OCI-LY7 (cell line): ENCODE measurements around the gene RAD51D. TPM values are rescaled to one million over a fixed set of nuclear protein-coding genes. Genes with fewer than 3 reads are reported as not detected.

Experiments
- BruUV-seq: library from RNA; stranded (reverse); fragments of 400-500 nt; replicated peaks from 2 replicates; lab custom pipeline; 2021; lab: Mats Ljungman, UMichigan
- CTCF ChIA-PET: fragments of 300-600 bp; sonication (Branson Sonifier 250); formaldehyde crosslinking; loops from one replicate; lab custom pipeline; 2022; ENCODE audit warnings: antibody characterized with exemption; ENCODE audit not compliant: unreplicated experiment; lab: Charles Lee
- POLR2A ChIA-PET: fragments of 300-600 bp; sonication (Branson Sonifier 250); formaldehyde crosslinking; loops from one replicate; lab custom pipeline; 2022; ENCODE audit warnings: antibody characterized with exemption; lab: Charles Lee
- DNase-seq: peaks from one replicate; pipeline ENCODE4 v3.0.0-alpha.2; 2015; ENCODE audit warnings: low spot score
- H2AFZ ChIP-seq: fragments of 200-600 bp; sonication (generic), shearing (Covaris generic); 2 replicates; pipeline ENCODE4 v1.6.1; 2014; ENCODE audit warnings: mild to moderate bottlenecking, antibody characterized with exemption, low read length, moderate library complexity
- H3K27ac ChIP-seq: fragments of 200-600 bp; sonication (generic); 2 replicates; pipeline ENCODE4 v1.5.1; 2014; ENCODE audit warnings: mixed run types, low read depth, mild to moderate bottlenecking, moderate library complexity, low read length, inconsistent platforms; ENCODE audit not compliant: poor library complexity, severe bottlenecking
- H3K36me3 ChIP-seq: fragments of 200-600 bp; sonication (generic); 2 replicates; pipeline ENCODE4 v1.6.1; 2014; ENCODE audit warnings: mild to moderate bottlenecking, antibody characterized with exemption, low read length, moderate library complexity, mixed read lengths; ENCODE audit not compliant: insufficient read depth
- H3K4me1 ChIP-seq: fragments of 200-600 bp; sonication (generic); 2 replicates; pipeline ENCODE4 v1.5.1; 2014; ENCODE audit warnings: mild to moderate bottlenecking, low read length; ENCODE audit not compliant: insufficient read depth, poor library complexity, severe bottlenecking
- H3K4me2 ChIP-seq: fragments of 200-600 bp; sonication (generic); 2 replicates; pipeline ENCODE4 v1.6.1; 2014; ENCODE audit warnings: mild to moderate bottlenecking, low read length
- H3K4me3 ChIP-seq: fragments of 200-600 bp; sonication (generic); 2 replicates; pipeline ENCODE4 v1.5.1; 2014; ENCODE audit warnings: mild to moderate bottlenecking, low read depth, low read length; ENCODE audit not compliant: poor library complexity, severe bottlenecking
- H3K79me2 ChIP-seq: fragments of 200-600 bp; sonication (generic); 2 replicates; pipeline ENCODE4 v1.6.1; 2016; ENCODE audit warnings: low read depth, mild to moderate bottlenecking, low read length, moderate library complexity, mixed read lengths; ENCODE audit not compliant: insufficient read depth
- H3K9me2 ChIP-seq: fragments of 200-600 bp; sonication (generic); 2 replicates; pipeline ENCODE4 v1.6.1; 2016; ENCODE audit warnings: mild to moderate bottlenecking, low read length, mixed read lengths; ENCODE audit not compliant: insufficient read depth
- H3K9me3 ChIP-seq: fragments of 200-600 bp; sonication (generic); 2 replicates; pipeline ENCODE4 v1.6.1; 2014; ENCODE audit warnings: mild to moderate bottlenecking, mixed run types, low read length, mixed read lengths
- H4K20me1 ChIP-seq: fragments of 200-600 bp; sonication (generic); 2 replicates; pipeline ENCODE4 v1.6.1; 2014; ENCODE audit warnings: mild to moderate bottlenecking, antibody characterized with exemption, low read length, moderate library complexity, mixed read lengths; ENCODE audit not compliant: insufficient read depth
- CTCF ChIP-seq: fragments of 200-600 bp; sonication (generic); conservative IDR thresholded peaks from 2 replicates; pipeline ENCODE4 v1.5.1; 2014; ENCODE audit warnings: mild to moderate bottlenecking, antibody characterized with exemption, low read length, moderate library complexity, mixed read lengths
- EZH2phosphoT487 ChIP-seq: fragments of 200-600 bp; sonication (generic); IDR thresholded peaks from 2 replicates; pipeline ENCODE4 v1.6.1; 2018; ENCODE audit warnings: low read depth, borderline replicate concordance, mild to moderate bottlenecking, mixed run types, antibody characterized with exemption, low read length, moderate library complexity, mixed read lengths
- intact Hi-C: fragments of 100-400 bp; cut with micrococcal nuclease; formaldehyde crosslinking; loops from one replicate; pipeline ENCODE4 v1.10.0; 2022; ENCODE audit not compliant: unreplicated experiment
- total RNA-seq, 2 experiments: library from RNA; depleted of rRNA in 1 of 2; stranded (reverse); fragments of >200 nt in 1 of 2; shearing (Covaris generic) in 1 of 2; gene quantifications; 2 replicates each; pipeline ENCODE4 v1.2.3, GENCODE V29; 2014 to 2022

Gene RAD51D
- total RNA-seq, 2 experiments from 2014 or later = 22.4 to 40.6 TPM

GRCh38 chr17:35149941-35150340 is 30.3 kb upstream of the RAD51D start:
- H3K9me2 ChIP-seq = no peaks in the 10 kb centered on the region
- no peak for TF ChIP-seq EZH2phosphoT487
- H3K4me1 ChIP-seq = no peaks in the 10 kb centered on the region
- CTCF ChIA-PET = no interaction called here
- BruUV-seq = no TSS peak
- no peaks in the 10 kb centered on the region for H3K9me3 ChIP-seq
- no peak overlapping the region for H3K27ac ChIP-seq
- no peaks in the 10 kb centered on the region for H3K36me3 ChIP-seq
- H2AFZ ChIP-seq = no peak overlapping the region
- POLR2A ChIA-PET = no interaction called here
- H3K79me2 ChIP-seq = no peaks in the 10 kb centered on the region
- H3K4me2 ChIP-seq = no peak overlapping the region
- no peak overlapping the region for H3K4me3 ChIP-seq
- DNase-seq = no peak
- intact Hi-C loops = no loop called here
- no peaks in the 10 kb centered on the region for H4K20me1 ChIP-seq

- no peak overlapping the region for H3K4me2 ChIP-seq
- no peaks in the 10 kb centered on the region for H3K4me1 ChIP-seq
- no peaks in the 10 kb centered on the region for H3K36me3 ChIP-seq
- CTCF ChIA-PET = no interaction called here
- no peak overlapping the region for H3K4me3 ChIP-seq
- no peak for DNase-seq
- H3K27ac ChIP-seq = no peak overlapping the region
- H2AFZ ChIP-seq = no peak overlapping the region
- no peak for TF ChIP-seq EZH2phosphoT487
- TF ChIP-seq CTCF = no peak
- no peaks in the 10 kb centered on the region for H4K20me1 ChIP-seq
- BruUV-seq = no TSS peak
- intact Hi-C loops = no loop called here
- H3K9me2 ChIP-seq = no peaks in the 10 kb centered on the region
- no peaks in the 10 kb centered on the region for H3K79me2 ChIP-seq
- H3K9me3 ChIP-seq = no peaks in the 10 kb centered on the region
- POLR2A ChIA-PET = no interaction called here
Measured at GRCh38 chr17:35148144-35148543, 28.5 kb upstream of the RAD51D start.

GRCh38 chr17:35147375-35147905 is 27.8 kb upstream of the RAD51D start, which contains the start of gene UNC45B:
UNC45B (plus strand) TSS chr17:35147817; CDS start chr17:35148264, 447 bp downstream.
- no peak within 1 kb of the TSS for H3K27ac ChIP-seq
- H4K20me1 ChIP-seq = no peaks in the 10 kb centered on the region
- DNase-seq = no peak
- no peak within 1 kb of the TSS for H3K4me2 ChIP-seq
- no peaks in the 10 kb centered on the region for H3K9me2 ChIP-seq
- POLR2A ChIA-PET = interaction anchor here (0.5 kb wide), 1 partner anchor 786 kb away, joined by 7 read pairs; no protein-coding TSS in a partner anchor
- intact Hi-C loops = no loop called here
- no peaks in the 10 kb centered on the region for H3K9me3 ChIP-seq
- TF ChIP-seq EZH2phosphoT487 (no peak), CTCF (no peak)
- no peak within 1 kb of the TSS for H3K4me3 ChIP-seq
- CTCF ChIA-PET = no interaction called here
- no TSS peak for BruUV-seq
- no peaks in the 10 kb centered on the region for H3K4me1 ChIP-seq
- no peak within 1 kb of the TSS for H2AFZ ChIP-seq
- no peaks in the 10 kb centered on the region for H3K36me3 ChIP-seq
- H3K79me2 ChIP-seq = no peaks in the 10 kb centered on the region
